NCI-H2227 treated with DMSO at 0.1 percent for 48 hours (cell line): Measurements from ENCODE around the gene SELENON.

ENCODE experiments used
- DNase-seq: peaks from one replicate; lab custom pipeline; 2025; lab: John Stamatoyannopoulos, UW

The SELENON gene

DNA sequence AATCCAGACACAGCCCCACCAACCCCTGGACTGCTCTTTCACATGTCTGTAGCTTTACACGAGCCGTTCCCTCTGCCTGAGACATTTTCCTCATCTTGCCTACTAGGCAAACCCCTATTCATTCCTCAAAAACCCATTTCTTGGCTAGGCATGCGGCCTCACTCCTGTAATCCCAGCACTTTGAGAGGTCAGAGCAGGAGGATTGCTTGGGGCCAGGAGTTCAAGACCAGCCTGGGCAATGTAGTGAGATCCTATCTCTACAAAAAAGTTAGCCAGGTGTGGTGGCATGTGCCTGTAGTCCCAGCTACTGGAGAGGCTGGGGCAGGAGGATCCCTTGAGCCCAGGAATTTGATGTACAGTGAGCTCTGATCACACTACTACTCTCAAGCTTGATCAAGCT is 64.4 kb downstream of the SELENON start:
- DNase-seq = no peak

DNA sequence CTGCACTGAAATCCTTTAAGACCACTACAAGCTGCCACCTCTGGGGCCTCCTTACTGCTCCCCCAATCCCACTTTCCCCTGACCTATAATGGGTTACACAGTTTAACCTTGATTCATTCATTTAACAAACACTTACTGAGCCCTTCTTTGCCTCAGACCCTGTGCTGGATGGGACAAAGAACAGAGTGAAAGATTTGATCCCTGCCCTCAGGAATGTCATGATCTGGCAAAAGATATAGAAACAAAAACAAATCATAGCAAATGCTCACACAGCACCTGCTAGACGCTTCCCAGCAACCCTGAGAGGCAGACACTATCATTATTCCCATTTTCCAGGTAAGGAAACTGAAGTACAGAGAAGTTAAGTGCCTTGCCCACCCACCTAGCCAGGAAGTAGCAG is 66.3 kb downstream of the SELENON start:
- no peak for DNase-seq

DNA sequence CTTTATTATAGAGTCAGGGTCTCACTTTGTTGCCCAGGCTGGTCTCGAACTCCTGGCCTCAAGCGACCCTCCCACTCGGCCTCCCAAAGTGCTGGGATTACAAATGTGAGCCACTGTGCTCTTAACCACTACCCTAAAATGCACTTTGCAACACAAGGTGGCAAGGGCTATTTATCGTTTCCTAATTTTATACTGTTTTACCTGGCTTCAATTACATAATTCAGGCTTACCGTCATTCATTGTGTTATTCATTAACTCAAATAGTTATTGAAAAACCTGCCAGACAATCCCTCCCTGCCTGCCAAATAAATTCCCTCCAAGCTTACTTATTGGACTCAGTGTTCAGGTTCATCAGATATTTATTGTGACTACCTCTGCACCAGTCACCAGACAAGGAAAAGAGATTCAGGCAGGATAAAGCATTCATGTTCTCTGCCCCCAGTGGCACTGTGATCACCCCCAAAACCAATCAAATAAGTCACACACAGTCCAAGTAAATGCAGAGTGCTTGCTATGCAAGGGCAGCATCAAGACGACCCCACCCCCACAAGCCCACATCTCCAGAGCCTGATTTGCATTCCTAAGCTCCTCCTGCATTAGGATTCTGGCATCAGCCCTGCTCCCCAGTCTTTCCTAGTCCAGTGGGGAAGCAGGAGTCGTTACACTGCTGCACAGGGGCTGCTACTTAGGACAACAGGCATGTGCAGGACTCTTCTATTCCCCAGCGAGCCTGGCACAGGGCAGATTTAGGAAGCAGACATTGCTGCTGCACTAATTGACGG is 67.4 kb downstream of the SELENON start:
- no peak for DNase-seq
